ENCODE measurements around the gene TXNL4B.
"Not testable (repeated sequence)": the region's sequence is repeated elsewhere in the genome, so short reads cannot be mapped to it uniquely, and the experiment has no call there.

The TXNL4B gene

DNA sequence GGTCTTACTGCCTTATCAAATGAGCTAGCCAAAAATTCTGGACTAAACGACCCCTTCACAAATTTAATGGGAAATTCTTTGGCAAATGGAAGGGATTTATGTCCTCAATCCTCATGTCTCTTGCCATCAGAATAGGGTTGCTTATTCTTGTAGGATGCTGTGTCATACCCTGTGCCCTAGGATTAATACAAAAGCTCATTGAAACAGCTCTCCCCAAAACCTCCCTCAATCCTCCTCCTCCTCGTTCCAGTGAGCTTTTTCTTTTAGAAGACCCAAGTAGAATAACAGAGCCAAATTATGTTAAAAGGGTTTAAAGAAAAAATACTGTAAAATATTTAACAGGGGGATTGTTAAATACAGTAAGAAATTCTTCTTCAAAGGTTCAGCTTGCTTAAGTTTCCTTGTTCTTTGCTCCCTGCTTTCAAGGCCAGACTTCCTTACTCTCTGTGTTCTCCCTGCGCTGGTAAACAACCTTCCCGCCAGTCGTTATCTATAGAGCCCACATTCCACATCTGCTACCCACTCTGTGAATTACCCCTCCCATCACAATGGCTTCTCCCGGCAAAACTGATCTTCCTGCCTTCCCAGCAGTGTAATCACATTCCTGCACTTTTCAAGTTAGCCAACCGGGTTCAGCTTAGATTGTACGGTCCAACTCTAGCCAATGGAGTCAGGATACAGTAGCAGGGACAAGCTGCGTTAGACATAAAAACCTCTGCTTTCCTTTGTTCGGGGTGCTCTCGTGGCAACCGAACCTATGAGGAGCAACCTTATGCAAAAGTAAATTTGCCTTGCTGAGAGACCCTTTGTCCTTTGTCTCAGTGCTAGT is 20.7 kb downstream of the TXNL4B start:
- no peak for DNase-seq

DNA sequence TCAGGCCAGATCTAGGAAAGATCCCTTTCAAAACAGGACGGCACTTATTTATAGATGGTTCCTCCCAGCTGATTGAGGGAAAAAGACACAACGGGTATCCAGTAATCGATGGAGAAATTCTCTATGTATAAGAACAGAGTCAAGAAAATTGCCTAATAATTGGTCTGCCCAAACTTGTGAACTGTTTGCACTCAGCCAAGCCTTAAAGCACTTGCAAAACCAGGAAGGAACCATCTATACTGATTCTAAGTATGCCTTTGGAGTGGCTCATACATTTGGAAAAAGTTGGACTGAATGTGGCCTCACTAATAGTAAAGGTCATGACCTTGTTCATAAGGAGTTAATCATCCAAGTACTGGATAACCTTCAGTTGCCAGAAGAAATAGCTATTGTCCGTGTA is 24.5 kb downstream of the TXNL4B start:
- DNase-seq, result no peak

DNA sequence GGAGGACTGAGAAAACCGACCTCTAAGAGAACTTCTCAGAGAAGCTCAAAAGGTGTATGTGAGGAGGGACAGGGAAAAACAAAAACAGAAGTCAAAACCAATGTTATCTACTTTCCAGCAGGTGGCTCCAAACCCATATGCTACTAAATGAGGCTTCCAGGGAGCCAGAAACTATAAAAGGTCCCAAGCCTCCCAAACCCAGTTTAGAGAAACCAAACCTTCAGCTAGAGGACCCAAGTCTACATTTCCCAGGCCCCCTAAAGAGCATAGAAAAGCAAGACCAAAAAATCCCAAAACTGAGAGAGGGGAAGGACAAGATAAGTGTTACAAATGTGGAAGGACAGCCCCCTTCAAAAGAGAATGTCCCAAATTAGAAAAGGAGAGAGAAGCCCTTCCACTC is 26.7 kb downstream of the TXNL4B start:
- DNase-seq, result no peak

DNA sequence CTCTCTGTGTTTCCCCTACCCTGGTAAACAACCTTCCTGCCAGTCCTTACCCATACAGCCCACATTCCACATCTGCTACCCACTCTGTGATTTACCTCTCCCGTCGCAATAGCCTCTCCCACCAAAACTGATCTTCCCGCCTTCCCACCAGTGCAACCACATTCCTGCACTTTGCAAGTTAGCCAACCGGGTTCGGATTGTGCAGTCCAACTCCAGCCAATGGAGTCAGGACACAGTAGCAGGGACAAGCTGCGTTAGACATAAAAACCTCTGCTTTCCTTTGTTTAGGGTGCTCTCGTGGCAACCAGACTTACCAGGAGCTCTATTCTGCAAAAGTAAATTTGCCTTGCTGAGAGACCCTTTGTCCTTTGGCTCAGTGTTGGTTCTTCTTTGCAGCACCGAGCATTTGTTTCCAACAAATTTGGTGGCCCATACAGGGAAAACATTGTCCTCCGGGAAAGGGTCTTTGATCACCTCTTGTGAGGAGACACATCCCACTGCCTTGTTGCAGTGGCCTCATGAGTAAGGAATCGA is 29.0 kb downstream of the TXNL4B start:
- DNase-seq, result no peak

DNA sequence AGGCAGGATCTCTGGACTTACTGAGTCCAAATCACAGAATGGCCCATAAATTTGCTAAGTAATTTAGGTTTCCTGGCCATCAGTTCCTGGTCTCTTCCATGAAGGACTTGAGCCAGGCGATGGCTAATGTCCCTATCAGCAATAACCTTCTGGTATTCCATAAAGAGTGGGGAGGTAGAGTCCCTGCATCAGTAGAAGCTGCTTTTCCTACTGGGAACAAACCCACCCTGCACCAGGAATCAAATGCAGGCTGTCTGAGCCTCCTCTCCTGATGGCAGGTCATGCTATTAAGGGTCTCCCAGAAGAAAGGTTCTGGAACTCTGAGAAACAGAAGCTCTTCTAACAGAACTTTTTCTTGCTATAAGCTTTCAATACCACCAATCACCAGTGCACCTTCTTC is 31.9 kb downstream of the TXNL4B start:
- DNase-seq, result no peak

DNA sequence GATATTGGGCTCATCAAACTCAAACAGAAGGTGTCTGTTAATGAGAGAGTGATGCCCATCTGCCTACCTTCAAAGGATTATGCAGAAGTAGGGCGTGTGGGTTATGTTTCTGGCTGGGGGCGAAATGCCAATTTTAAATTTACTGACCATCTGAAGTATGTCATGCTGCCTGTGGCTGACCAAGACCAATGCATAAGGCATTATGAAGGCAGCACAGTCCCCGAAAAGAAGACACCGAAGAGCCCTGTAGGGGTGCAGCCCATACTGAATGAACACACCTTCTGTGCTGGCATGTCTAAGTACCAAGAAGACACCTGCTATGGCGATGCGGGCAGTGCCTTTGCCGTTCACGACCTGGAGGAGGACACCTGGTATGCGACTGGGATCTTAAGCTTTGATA is 33.0 kb downstream of the TXNL4B start:
- DNase-seq, result no peak

- DNase-seq, result not testable (repeated sequence)
Measured at GRCh38 chr16:72059060-72059459, 34.4 kb downstream of the TXNL4B start.

DNA sequence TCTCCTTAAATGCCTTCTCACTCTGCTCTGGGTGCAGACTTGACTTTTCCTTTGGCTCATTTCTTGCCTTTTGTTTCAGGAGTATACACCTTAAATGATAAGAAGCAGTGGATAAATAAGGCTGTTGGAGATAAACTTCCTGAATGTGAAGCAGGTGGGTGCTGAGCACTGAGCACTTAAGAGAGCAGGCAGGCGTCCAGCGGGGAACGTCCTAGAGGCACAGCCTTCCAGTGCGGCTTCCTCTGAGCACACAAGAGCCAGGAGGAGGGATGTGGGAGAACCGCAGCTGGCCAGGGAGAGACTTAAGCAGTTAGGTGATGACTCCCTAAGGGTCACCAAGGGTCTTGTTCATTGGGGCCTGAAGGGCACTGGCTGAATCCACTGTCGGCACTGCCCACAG is 36.1 kb downstream of the TXNL4B start:
- DNase-seq, result not testable (repeated sequence)

DNA sequence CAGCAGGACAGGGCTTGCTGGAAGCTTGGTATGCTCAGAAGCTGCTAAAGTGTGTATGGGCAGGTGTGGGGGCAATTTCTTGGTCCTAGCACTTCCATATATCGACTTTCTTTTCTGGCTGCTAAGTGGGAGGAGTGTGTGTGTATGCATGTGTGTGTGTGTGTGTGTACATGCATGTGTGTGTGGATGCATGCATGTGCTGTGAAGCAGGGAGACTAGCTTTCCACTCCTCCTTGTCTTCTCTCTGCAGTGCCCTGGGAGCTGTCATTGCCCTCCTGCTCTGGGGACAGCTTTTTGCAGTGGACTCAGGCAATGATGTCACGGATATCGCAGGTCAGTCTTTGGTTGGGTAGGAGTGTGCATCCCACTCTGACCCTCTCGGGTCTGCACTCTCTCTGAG is 37.5 kb downstream of the TXNL4B start:
- no peak for DNase-seq

DNA sequence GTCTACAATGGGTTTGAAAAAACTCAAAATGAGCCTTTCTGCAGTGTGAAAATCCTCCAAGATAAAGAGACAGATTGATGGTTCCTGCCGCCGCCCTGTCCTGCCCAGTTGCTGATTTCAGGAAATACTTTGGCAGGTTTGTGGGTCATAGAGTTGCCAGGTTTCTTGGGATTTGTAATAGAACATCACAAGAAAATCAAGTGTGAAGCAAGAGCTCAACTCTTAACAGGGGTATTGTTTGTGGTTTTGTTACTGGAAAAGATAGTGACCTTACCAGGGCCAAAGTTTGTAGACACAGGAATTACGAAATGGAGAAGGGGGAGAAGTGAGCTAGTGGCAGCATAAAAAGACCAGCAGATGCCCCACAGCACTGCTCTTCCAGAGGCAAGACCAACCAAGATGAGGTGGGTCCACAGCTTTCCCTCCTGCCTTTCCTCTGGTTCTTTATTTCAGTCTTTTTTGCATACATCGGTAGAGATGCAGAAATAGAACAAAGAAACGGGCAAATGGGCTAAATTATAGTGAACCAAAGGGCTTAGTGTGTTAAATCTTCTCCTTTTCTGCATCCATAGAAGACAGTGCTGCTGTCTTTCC is 39.1 kb downstream of the TXNL4B start, which contains the start of gene HP:
Gene HP, plus strand, starts transcription at position 252 of the 594 bp plus-strand sequence. Its CDS starts 148 bp downstream, at position 400.
- not testable (repeated sequence) for DNase-seq

- DNase-seq, result no peak
Measured at GRCh38 chr16:72051818-72052217, 41.6 kb downstream of the TXNL4B start.

- DNase-seq, result no peak
Measured at GRCh38 chr16:72050769-72051464, 42.5 kb downstream of the TXNL4B start.

DNA sequence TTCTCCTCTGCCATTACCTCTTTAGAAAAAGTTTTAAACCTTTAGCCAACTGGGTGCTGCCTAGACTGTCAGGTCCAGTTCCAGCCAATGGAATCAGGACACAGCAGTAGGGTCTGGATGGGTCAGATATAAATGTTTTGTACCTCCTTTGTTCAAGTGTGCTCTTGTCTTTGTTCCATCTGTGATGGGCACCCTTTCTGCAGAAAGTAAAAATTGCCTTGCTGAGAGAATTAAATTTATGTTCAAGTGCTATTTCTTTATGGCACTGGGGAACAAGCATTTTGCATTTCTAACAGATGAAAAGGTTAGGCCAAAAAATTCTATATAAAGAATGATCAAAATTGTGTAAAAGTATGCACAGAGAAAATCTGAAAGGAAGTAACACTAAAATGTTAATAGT is 44.3 kb downstream of the TXNL4B start:
- DNase-seq, result no peak

DNA sequence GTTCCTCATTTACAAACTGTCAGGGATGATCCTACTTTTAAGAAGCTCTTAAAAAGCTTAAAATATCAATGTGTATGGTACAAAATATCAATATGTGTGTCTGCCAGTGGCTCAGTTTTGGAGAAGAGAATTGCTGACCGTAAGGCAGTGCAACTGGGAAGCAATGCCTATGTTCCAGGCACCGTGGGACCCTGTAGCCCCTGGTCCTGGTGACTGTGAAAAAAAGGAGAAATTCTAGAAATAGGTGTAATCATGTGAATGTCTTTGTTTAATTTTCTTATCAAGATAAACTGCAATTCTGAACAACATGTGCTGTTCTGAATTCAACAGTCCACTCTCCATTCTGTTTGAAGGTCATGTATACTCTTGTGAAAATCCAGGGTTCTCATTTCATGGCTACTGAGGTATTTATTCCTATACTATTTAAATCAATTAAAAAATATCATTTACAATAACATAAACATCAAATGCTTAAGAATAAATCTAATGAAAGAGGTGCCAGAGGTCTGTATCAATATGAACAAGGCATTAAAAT is 48.5 kb downstream of the TXNL4B start:
- DNase-seq, result no peak

- DNase-seq, result no peak
Measured at GRCh38 chr16:72044296-72044695, 49.1 kb downstream of the TXNL4B start.

DNA sequence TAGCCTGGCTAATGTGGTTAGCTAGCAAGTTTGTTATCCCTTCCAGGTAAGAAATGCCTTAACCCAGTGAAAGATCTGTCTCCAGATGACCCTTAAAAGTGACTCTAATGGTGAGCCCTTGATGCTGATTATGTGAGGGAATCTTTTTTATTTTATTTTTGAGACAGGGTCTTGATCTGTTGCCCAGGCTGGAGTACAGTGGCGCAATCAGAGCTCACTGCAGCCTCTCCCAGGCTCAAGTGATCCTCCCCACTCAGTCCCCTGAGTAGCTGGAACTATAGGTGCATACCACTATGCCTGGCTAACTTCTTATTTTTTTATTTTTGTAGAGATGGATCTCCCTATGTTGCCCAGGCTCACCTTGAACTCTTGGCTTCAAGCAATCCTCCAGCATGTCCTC is 49.9 kb downstream of the TXNL4B start:
- DNase-seq, result no peak

- DNase-seq, result no peak
Measured at GRCh38 chr16:72043058-72043457, 50.4 kb downstream of the TXNL4B start.

DNA sequence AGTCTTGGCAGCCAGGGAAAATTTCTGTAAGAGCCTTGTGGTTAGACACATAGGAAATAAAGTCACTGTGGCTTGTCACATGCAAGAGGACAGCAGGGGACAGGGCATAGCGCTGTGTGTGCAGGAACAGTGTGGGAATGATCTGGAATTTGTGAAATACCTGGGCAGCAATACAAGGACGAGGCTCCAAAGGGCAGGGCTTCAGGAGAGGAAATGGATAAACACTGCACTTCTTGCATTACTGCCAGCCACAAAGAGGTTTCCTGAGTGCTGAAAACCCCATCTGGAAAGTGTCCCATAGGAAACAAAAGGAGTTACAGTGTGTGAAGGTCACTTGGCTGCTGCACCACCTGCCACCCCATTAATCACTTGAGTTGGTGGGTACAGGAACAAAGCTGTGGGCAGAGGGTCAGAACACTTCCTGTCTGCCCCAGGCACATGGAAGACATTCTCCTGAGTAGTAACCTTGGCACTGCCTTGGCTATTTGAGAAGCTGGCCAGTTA is 51.2 kb downstream of the TXNL4B start:
- no peak for DNase-seq

DNA sequence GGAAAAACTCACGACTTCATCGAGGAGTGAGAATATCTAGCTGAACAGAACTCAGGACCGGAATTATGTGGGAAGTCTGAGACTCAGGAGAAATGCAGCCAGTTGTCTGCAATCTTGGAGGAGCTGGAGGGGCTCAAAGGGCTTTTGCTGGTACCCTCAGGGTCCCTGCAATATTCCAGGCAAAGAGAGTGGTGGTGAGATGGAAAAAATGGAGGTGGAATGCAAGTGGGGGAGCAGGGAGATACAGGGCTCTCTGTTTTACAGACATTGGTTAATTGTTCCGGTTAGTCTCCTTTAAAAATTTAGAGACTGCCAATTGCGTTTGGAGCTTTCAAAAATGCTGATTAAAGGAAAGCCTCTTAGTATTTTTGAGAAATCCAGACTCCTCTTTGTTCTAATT is 57.3 kb downstream of the TXNL4B start:
- DNase-seq, result no peak
